ENCODE results near the gene ARHGEF3. TPM values are rescaled to one million over a fixed set of nuclear protein-coding genes. Genes with fewer than 3 reads are reported as not detected.

Gene ARHGEF3
- total RNA-seq, 1 experiment from 2014 or later = 4.4 TPM

- no peaks in the 10 kb centered on the region for H3K23me2 ChIP-seq (ENCODE audit: insufficient read length, low read depth, low read length, poor library complexity, severe bottlenecking)
- H4K8ac ChIP-seq (replicated peaks; ENCODE audit: insufficient read length, low read depth, low read length) = no peak overlapping the region
- H2BK20ac ChIP-seq (ENCODE audit: low read depth, low read length, poor library complexity, severe bottlenecking) = no peak overlapping the region
- no peaks in the 10 kb centered on the region for H3K27me3 ChIP-seq (ENCODE audit: insufficient read depth, low read length)
- no peak overlapping the region for H3K4ac ChIP-seq (ENCODE audit: low read depth, low read length)
- H2AFZ ChIP-seq (ENCODE audit: low read length) = no peak overlapping the region
- H3K79me1 ChIP-seq (ENCODE audit: insufficient read depth, low read depth, low read length, poor library complexity, severe bottlenecking) = no peaks in the 10 kb centered on the region
- H3T11ph ChIP-seq (ENCODE audit: low read length) = no peak overlapping the region
- H2BK12ac ChIP-seq (ENCODE audit: insufficient read length, low read depth, low read length) = no peak overlapping the region
- Mint-ChIP-seq H3K4me1 (peaks cover 18 to 19% of the 10 kb centered on the region in 2 experiments), H3K9me3 (no peaks in the 10 kb centered on the region), H3K36me3 (ENCODE audit: insufficient read depth in 1 of 3, low read depth in 3 of 3) (no peaks in the 10 kb centered on the region), H3K4me3 (no peak overlapping the region), H3K27ac (no peak overlapping the region), H3K27me3 (ENCODE audit: low read depth) (no peaks in the 10 kb centered on the region; the same call in 1 of the 2 replicates)
- H4K91ac ChIP-seq (ENCODE audit: insufficient read length, low read depth, low read length) = no peak overlapping the region
- H2BK5ac ChIP-seq (ENCODE audit: insufficient read length, low read length) = no peak overlapping the region
- WGBS (ENCODE audit: extremely low coverage, insufficient read length, low lambda C conversion rate) = no CpG with 5 or more reads among the region's 1 CpG
- no peak overlapping the region for H3K14ac ChIP-seq (ENCODE audit: insufficient read depth, low read length)
- no peak overlapping the region for H3K27ac ChIP-seq (ENCODE audit: insufficient read length, low read depth, low read length)
- no peak overlapping the region for H4K5ac ChIP-seq (ENCODE audit: insufficient read length, low read depth, low read length)
- no peak overlapping the region for H3K9ac ChIP-seq (ENCODE audit: extremely low read depth, insufficient read length, low read length)
- no peak overlapping the region for H3K56ac ChIP-seq (ENCODE audit: insufficient read length, low read depth, low read length)
- no peak overlapping the region for H2BK15ac ChIP-seq (ENCODE audit: low read depth, low read length)
- no peak overlapping the region for H3K23ac ChIP-seq (ENCODE audit: insufficient read length, low read depth, low read length)
- H4K20me1 ChIP-seq (ENCODE audit: control insufficient read depth, insufficient read depth, insufficient read length) = no peaks in the 10 kb centered on the region
- H2AK5ac ChIP-seq (ENCODE audit: insufficient read length, low read length) = no peak overlapping the region
- H3K9me3 ChIP-seq (ENCODE audit: control insufficient read depth, low read depth, low read length) = no peaks in the 10 kb centered on the region
- H3K79me2 ChIP-seq (ENCODE audit: insufficient read depth, low read length) = no peaks in the 10 kb centered on the region
- no peak for TF ChIP-seq CTCF (conservative IDR thresholded peaks at IDR 0.05)
- H3K4me2 ChIP-seq (ENCODE audit: insufficient read depth, insufficient read length, low read length) = no peak overlapping the region
- H2BK120ac ChIP-seq (ENCODE audit: low read depth, low read length, poor library complexity, severe bottlenecking) = no peak overlapping the region
- no peaks in the 10 kb centered on the region; the same call in 1 of the 2 replicates for H3K4me1 ChIP-seq (ENCODE audit: insufficient read depth, low read length)
- no peak for DNase-seq
- H3K18ac ChIP-seq (ENCODE audit: insufficient read length, low read depth, low read length) = no peak overlapping the region
Measured at GRCh38 chr3:56815589-56815988, 13.8 kb upstream of the ARHGEF3 start.
